OCI-LY3 (cell line): ENCODE results near the gene CNN2.

ENCODE experiments used
- CTCF ChIP-seq: fragments of 200-600, 300-600 bp; sonication (generic); IDR thresholded peaks from 2 replicates; pipeline ENCODE4 v1.5.1; 2014; ENCODE audit warnings: antibody characterized with exemption, low read length, low read depth
- EZH2phosphoT487 ChIP-seq: fragments of 200-600 bp; shearing (Covaris generic); IDR thresholded peaks from 2 replicates; pipeline ENCODE4 v1.6.1; 2018; ENCODE audit warnings: antibody characterized with exemption, mixed run types, low read depth

GRCh38 chr19:1047696-1048147 lies 21.3 kb downstream of the CNN2 start:
- TF ChIP-seq CTCF (no peak), EZH2phosphoT487 (no peak)
